ENCODE measurements around the gene STXBP2.

STXBP2 gene

GRCh38 chr19:7612282-7613274 is 24.3 kb upstream of the STXBP2 start:
- no peak for DNase-seq (ENCODE audit: low spot score)

GRCh38 chr19:7614859-7615741 is 21.8 kb upstream of the STXBP2 start:
- no peak for DNase-seq (ENCODE audit: low spot score)

GRCh38 chr19:7617172-7617571 is 19.7 kb upstream of the STXBP2 start:
- DNase-seq (ENCODE audit: low spot score), result no peak

GRCh38 chr19:7617735-7618134 is 19.2 kb upstream of the STXBP2 start:
- no peak for DNase-seq (ENCODE audit: low spot score)

GRCh38 chr19:7618348-7618747 is 18.6 kb upstream of the STXBP2 start:
- DNase-seq (ENCODE audit: low spot score), result peak; percentile 28

GRCh38 chr19:7618771-7619510 is 18.0 kb upstream of the STXBP2 start:
- no peak for DNase-seq (ENCODE audit: low spot score)

GRCh38 chr19:7619671-7620441 is 17.1 kb upstream of the STXBP2 start:
- DNase-seq (ENCODE audit: low spot score), result no peak

- DNase-seq (ENCODE audit: low spot score), result no peak
Measured at GRCh38 chr19:7620442-7621412, 16.2 kb upstream of the STXBP2 start.

GRCh38 chr19:7622933-7623685 is 13.8 kb upstream of the STXBP2 start:
- DNase-seq (ENCODE audit: low spot score), result no peak

- DNase-seq (ENCODE audit: low spot score), result no peak
Measured at GRCh38 chr19:7623725-7624603, 12.9 kb upstream of the STXBP2 start.

- DNase-seq (ENCODE audit: low spot score), result no peak
Measured at GRCh38 chr19:7624810-7625209, 12.1 kb upstream of the STXBP2 start.

GRCh38 chr19:7625763-7626372 is 11.0 kb upstream of the STXBP2 start:
- DNase-seq (ENCODE audit: low spot score), result no peak

- DNase-seq (ENCODE audit: low spot score), result no peak
Measured at GRCh38 chr19:7627166-7627565, 9.7 kb upstream of the STXBP2 start.

- DNase-seq (ENCODE audit: low spot score), result peak; percentile 26
Measured at GRCh38 chr19:7628589-7629311, 8.2 kb upstream of the STXBP2 start.

GRCh38 chr19:7629347-7630054 is 7.4 kb upstream of the STXBP2 start, which contains the start of the genes PET100 and XAB2:
TSS of gene PET100 (plus strand) at chr19:7629793. CDS start at chr19:7629834, 41 bp downstream.
TSS of gene XAB2 (minus strand) at chr19:7629545. CDS start at chr19:7629527, 18 bp downstream.
- peak; percentile 99 for DNase-seq (ENCODE audit: low spot score)

GRCh38 chr19:7631577-7631976 is 5.3 kb upstream of the STXBP2 start:
- DNase-seq (ENCODE audit: low spot score), result no peak
